ENCODE data around the gene CD160.
"Not testable (repeated sequence)": the region's sequence is repeated elsewhere in the genome, so short reads cannot be mapped to it uniquely, and the experiment has no call there.

Gene CD160, protein sequence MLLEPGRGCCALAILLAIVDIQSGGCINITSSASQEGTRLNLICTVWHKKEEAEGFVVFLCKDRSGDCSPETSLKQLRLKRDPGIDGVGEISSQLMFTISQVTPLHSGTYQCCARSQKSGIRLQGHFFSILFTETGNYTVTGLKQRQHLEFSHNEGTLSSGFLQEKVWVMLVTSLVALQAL

GRCh38 chr1:145719230-145720079, at the start of gene CD160:
TSS of gene CD160 (plus strand) at chr1:145719499. CDS start at chr1:145728328, 8,829 bp downstream.
- H3K4me2 ChIP-seq, result peak within 1 kb of the TSS; percentile 4; the same call in 1 of the 2 replicates
- H3K9ac ChIP-seq, result no peak within 1 kb of the TSS
- H3K27me3 ChIP-seq (ENCODE audit: insufficient read depth, low read depth), result no peaks in the 10 kb centered on the region
- H3K79me2 ChIP-seq (ENCODE audit: insufficient read depth, low read depth), result no peaks in the 10 kb centered on the region
- peak within 1 kb of the TSS; percentile 62; the same call in 1 of the 2 replicates for H2AFZ ChIP-seq (ENCODE audit: low read depth)
- no peak within 1 kb of the TSS for H3K4me3 ChIP-seq (IDR thresholded peaks at IDR 0.05; ENCODE audit: insufficient read depth, low read depth, low read length)
- H3K27ac ChIP-seq, result no peak within 1 kb of the TSS
- H3K36me3 ChIP-seq (ENCODE audit: insufficient read depth), result no peaks in the 10 kb centered on the region
- peaks cover 31% of the 10 kb centered on the region for H3K4me1 ChIP-seq (ENCODE audit: low read depth, poor library complexity, severe bottlenecking)
- H4K20me1 ChIP-seq (ENCODE audit: insufficient read depth), result no peaks in the 10 kb centered on the region
- TF ChIP-seq, protein P1, sequence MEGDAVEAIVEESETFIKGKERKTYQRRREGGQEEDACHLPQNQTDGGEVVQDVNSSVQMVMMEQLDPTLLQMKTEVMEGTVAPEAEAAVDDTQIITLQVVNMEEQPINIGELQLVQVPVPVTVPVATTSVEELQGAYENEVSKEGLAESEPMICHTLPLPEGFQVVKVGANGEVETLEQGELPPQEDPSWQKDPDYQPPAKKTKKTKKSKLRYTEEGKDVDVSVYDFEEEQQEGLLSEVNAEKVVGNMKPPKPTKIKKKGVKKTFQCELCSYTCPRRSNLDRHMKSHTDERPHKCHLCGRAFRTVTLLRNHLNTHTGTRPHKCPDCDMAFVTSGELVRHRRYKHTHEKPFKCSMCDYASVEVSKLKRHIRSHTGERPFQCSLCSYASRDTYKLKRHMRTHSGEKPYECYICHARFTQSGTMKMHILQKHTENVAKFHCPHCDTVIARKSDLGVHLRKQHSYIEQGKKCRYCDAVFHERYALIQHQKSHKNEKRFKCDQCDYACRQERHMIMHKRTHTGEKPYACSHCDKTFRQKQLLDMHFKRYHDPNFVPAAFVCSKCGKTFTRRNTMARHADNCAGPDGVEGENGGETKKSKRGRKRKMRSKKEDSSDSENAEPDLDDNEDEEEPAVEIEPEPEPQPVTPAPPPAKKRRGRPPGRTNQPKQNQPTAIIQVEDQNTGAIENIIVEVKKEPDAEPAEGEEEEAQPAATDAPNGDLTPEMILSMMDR (conservative IDR thresholded peaks at IDR 0.05; ENCODE audit: low read depth, low read length), result no peak

GRCh38 chr1:145670995-145671745, 48.1 kb upstream of the CD160 start:
- not testable (repeated sequence) for H4K20me1 ChIP-seq (ENCODE audit: insufficient read depth); H3K9ac ChIP-seq; H3K79me2 ChIP-seq (ENCODE audit: insufficient read depth, low read depth); H2AFZ ChIP-seq (ENCODE audit: low read depth); H3K4me2 ChIP-seq; H3K4me3 ChIP-seq (IDR thresholded peaks at IDR 0.05; ENCODE audit: insufficient read depth, low read depth, low read length); H3K36me3 ChIP-seq (ENCODE audit: insufficient read depth); H3K27me3 ChIP-seq (ENCODE audit: insufficient read depth, low read depth); H3K27ac ChIP-seq
- H3K4me1 ChIP-seq (ENCODE audit: low read depth, poor library complexity, severe bottlenecking), result peaks cover 29% of the 10 kb centered on the region

DNA sequence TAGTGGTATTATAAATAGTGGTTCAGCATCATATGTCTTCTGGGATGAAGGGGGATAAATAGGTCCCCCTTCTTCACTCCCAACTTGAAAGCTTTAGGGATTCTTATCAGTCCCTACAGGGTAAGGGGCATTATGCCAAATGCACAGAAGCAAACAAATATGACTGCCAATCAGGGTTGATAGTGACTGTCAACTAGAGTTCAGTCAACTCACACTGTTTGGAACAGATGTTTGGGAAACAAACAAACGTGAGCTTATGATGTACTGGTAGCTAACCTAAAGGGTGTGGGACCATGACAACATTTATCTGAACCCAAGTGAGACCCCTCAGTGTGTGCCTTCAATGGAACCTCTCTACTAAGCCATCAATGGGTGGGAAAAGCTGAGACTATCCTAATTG, 46.1 kb upstream of the CD160 start:
- H3K9ac ChIP-seq; H4K20me1 ChIP-seq (ENCODE audit: insufficient read depth); H3K36me3 ChIP-seq (ENCODE audit: insufficient read depth); H2AFZ ChIP-seq (ENCODE audit: low read depth); H3K27me3 ChIP-seq (ENCODE audit: insufficient read depth, low read depth); H3K79me2 ChIP-seq (ENCODE audit: insufficient read depth, low read depth); H3K4me2 ChIP-seq; H3K4me3 ChIP-seq (IDR thresholded peaks at IDR 0.05; ENCODE audit: insufficient read depth, low read depth, low read length); H3K27ac ChIP-seq: not testable (repeated sequence)
- peaks cover 22% of the 10 kb centered on the region for H3K4me1 ChIP-seq (ENCODE audit: low read depth, poor library complexity, severe bottlenecking)

GRCh38 chr1:145684858-145685257, 34.4 kb upstream of the CD160 start:
- H3K79me2 ChIP-seq (ENCODE audit: insufficient read depth, low read depth); H3K9ac ChIP-seq; H3K4me3 ChIP-seq (IDR thresholded peaks at IDR 0.05; ENCODE audit: insufficient read depth, low read depth, low read length); H4K20me1 ChIP-seq (ENCODE audit: insufficient read depth); H3K36me3 ChIP-seq (ENCODE audit: insufficient read depth); H3K4me2 ChIP-seq; H3K27me3 ChIP-seq (ENCODE audit: insufficient read depth, low read depth); H2AFZ ChIP-seq (ENCODE audit: low read depth); H3K27ac ChIP-seq: not testable (repeated sequence)
- peaks cover 19% of the 10 kb centered on the region for H3K4me1 ChIP-seq (ENCODE audit: low read depth, poor library complexity, severe bottlenecking)

GRCh38 chr1:145686078-145686477, 33.2 kb upstream of the CD160 start:
- H2AFZ ChIP-seq (ENCODE audit: low read depth); H3K27me3 ChIP-seq (ENCODE audit: insufficient read depth, low read depth); H3K9ac ChIP-seq; H3K27ac ChIP-seq; H3K79me2 ChIP-seq (ENCODE audit: insufficient read depth, low read depth); H4K20me1 ChIP-seq (ENCODE audit: insufficient read depth); H3K4me2 ChIP-seq; H3K36me3 ChIP-seq (ENCODE audit: insufficient read depth); H3K4me3 ChIP-seq (IDR thresholded peaks at IDR 0.05; ENCODE audit: insufficient read depth, low read depth, low read length): not testable (repeated sequence)
- peaks cover 31% of the 10 kb centered on the region for H3K4me1 ChIP-seq (ENCODE audit: low read depth, poor library complexity, severe bottlenecking)

DNA sequence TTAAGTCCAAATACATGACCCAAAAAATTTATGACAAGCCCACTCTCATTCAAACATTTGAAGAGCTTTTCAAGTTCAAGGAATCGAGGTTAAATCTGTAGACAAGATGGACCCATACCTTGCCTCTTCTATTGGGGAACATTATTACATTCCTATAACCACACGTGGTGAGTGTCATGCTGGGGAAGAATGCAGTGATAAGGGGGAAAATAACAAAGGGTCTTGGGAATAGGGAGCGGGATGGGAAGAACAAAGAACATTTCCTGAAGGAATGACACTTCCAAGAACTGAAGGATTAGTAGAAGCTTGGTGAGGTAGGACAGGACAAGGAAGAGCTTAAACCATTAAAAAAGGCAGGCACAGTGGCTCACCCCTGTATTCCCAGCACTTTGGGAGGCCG, 31.0 kb upstream of the CD160 start:
- Histone ChIP-seq H3K27ac (no peak overlapping the region), H3K9ac (no peak overlapping the region), H3K4me1 (ENCODE audit: low read depth, poor library complexity, severe bottlenecking) (peaks cover 46% of the 10 kb centered on the region), H3K4me3 (IDR thresholded peaks at IDR 0.05; ENCODE audit: insufficient read depth, low read depth, low read length) (no peak overlapping the region), H3K79me2 (ENCODE audit: insufficient read depth, low read depth) (no peaks in the 10 kb centered on the region), H3K4me2 (no peak overlapping the region; the same call in 1 of the 2 replicates), H3K27me3 (ENCODE audit: insufficient read depth, low read depth) (no peaks in the 10 kb centered on the region), H4K20me1 (ENCODE audit: insufficient read depth) (no peaks in the 10 kb centered on the region), H2AFZ (ENCODE audit: low read depth) (no peak overlapping the region), H3K36me3 (ENCODE audit: insufficient read depth) (no peaks in the 10 kb centered on the region)
- TF ChIP-seq, protein P1 (conservative IDR thresholded peaks at IDR 0.05; ENCODE audit: low read depth, low read length), result no peak

All from KMS-11 (cell line).